ENCODE results near the gene ST3GAL6. TPM values are rescaled to one million over a fixed set of nuclear protein-coding genes. Genes with fewer than 3 reads are reported as not detected.

Gene ST3GAL6
- polyA plus RNA-seq, 3 donors = 21.0 to 49.5 (median 22.8) TPM

DNA sequence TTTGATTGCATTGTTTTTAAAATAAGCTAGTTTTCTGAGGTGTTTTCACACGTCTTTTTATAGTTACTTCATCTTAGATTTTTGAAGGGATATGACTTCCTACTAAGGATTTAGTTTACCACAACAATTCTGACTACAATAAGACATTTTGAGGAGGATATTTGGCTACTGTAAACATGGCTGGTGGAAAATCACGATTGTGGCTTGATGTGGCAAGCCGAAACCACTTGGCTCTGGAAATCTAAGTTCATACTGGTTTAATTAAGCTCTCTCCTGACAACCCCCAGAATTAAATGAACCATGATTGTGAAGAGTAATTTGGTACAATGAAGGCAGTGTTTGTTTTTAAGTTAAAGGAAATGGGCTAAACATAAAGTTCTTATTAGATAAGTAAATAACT is 30.8 kb downstream of the ST3GAL6 start:
- Histone ChIP-seq H3K36me3 (replicated peaks in 1 of 2; ENCODE audit: control insufficient read depth in 1 of 2, insufficient read depth in 2 of 2, low read length in 2 of 2) (peaks cover 65 to 76% of the 10 kb centered on the region in 2 donors), H3K27me3 (ENCODE audit: control insufficient read depth in 2 of 2, insufficient read depth in 2 of 2, low read length in 2 of 2) (no peaks in the 10 kb centered on the region), H3K4me1 (ENCODE audit: control insufficient read depth in 1 of 2, insufficient read depth in 2 of 2, low read length in 2 of 2) (no peaks in the 10 kb centered on the region), H3K79me2 (ENCODE audit: insufficient read depth, low read length) (peaks cover 8% of the 10 kb centered on the region), H4K20me1 (ENCODE audit: insufficient read depth, low read length) (peaks cover 35% of the 10 kb centered on the region), H2AFZ (ENCODE audit: insufficient read depth, low read depth, low read length, poor library complexity, severe bottlenecking) (no peak overlapping the region), H3K4me2 (replicated peaks; ENCODE audit: extremely low read depth, low read length, poor library complexity, severe bottlenecking) (no peak overlapping the region), H3K9me3 (replicated peaks in 1 of 2; ENCODE audit: control insufficient read depth in 1 of 2, insufficient read depth in 1 of 2, low read length in 2 of 2) (no peaks in the 10 kb centered on the region), H3K9ac (ENCODE audit: insufficient read depth, low read length, poor library complexity, severe bottlenecking) (no peak overlapping the region), H3K27ac (ENCODE audit: low read depth in 1 of 2, low read length in 2 of 2) (no peak overlapping the region), H3K4me3 (replicated peaks in 1 of 3; ENCODE audit: low read depth in 2 of 3, low read length in 3 of 3) (no peak overlapping the region)
- no peak for DNase-seq
- WGBS (ENCODE audit: insufficient coverage) = no CpG with 5 or more reads among the region's 3 CpGs
- H3K36me3 Mint-ChIP-seq = peaks cover 55 to 69% of the 10 kb centered on the region in 2 donors
- no peak overlapping the region for H3K27ac Mint-ChIP-seq
- intact Hi-C loops (cut with micrococcal nuclease) = no loop called here
- H3K4me3 Mint-ChIP-seq = no peak overlapping the region
- H3K27me3 Mint-ChIP-seq (ENCODE audit: low read depth in 3 of 3) = no peaks in the 10 kb centered on the region
- TF ChIP-seq, protein P1, sequence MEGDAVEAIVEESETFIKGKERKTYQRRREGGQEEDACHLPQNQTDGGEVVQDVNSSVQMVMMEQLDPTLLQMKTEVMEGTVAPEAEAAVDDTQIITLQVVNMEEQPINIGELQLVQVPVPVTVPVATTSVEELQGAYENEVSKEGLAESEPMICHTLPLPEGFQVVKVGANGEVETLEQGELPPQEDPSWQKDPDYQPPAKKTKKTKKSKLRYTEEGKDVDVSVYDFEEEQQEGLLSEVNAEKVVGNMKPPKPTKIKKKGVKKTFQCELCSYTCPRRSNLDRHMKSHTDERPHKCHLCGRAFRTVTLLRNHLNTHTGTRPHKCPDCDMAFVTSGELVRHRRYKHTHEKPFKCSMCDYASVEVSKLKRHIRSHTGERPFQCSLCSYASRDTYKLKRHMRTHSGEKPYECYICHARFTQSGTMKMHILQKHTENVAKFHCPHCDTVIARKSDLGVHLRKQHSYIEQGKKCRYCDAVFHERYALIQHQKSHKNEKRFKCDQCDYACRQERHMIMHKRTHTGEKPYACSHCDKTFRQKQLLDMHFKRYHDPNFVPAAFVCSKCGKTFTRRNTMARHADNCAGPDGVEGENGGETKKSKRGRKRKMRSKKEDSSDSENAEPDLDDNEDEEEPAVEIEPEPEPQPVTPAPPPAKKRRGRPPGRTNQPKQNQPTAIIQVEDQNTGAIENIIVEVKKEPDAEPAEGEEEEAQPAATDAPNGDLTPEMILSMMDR (IDR thresholded peaks at IDR 0.05) = no peak
- no peaks in the 10 kb centered on the region for H3K4me1 Mint-ChIP-seq
- H3K9me3 Mint-ChIP-seq = no peaks in the 10 kb centered on the region

DNA sequence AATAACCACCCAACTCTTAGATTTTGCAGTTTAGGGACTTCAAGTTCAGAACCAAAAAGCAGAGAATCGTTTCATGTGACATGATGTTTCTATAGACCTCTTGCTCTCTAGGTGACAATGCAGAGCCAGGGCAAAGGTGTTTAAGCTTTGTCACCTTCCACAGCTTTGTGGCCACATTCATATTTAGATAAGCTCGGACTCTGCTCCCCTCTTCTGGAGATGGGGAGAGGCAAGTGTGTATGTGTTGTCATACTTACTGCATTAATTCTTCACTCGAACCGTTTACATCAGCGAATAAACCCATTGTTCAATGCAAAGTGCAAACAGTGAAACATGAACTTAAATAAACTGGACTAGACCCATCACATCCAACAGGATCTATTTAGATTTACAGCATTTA is 33.2 kb downstream of the ST3GAL6 start:
- peaks cover 40 to 50% of the 10 kb centered on the region in 2 donors for H3K36me3 Mint-ChIP-seq
- peaks cover 0 to 2% (median 0%) of the 10 kb centered on the region in 3 donors for H3K27me3 Mint-ChIP-seq (ENCODE audit: low read depth in 3 of 3)
- WGBS (ENCODE audit: insufficient coverage) = 80% methylated on average over 1 of the region's 5 CpGs

More for the DNA sequence above, 33.2 kb downstream of the ST3GAL6 start:
- no peak for DNase-seq
- peak overlapping the region in 1 of 7 donors; percentile 6 for H3K27ac Mint-ChIP-seq
- intact Hi-C loops (cut with micrococcal nuclease) = no loop called here
- H3K4me1 ChIP-seq (ENCODE audit: control insufficient read depth in 1 of 2, insufficient read depth in 2 of 2, low read length in 2 of 2) = no peaks in the 10 kb centered on the region
- no peaks in the 10 kb centered on the region for H3K9me3 Mint-ChIP-seq
- no peaks in the 10 kb centered on the region for H3K79me2 ChIP-seq (ENCODE audit: insufficient read depth, low read length)
- peaks cover 44 to 52% of the 10 kb centered on the region in 2 donors for H3K36me3 ChIP-seq (replicated peaks in 1 of 2; ENCODE audit: control insufficient read depth in 1 of 2, insufficient read depth in 2 of 2, low read length in 2 of 2)
- TF ChIP-seq, protein P1 (IDR thresholded peaks at IDR 0.05) = no peak
- no peak overlapping the region for H3K4me2 ChIP-seq (replicated peaks; ENCODE audit: extremely low read depth, low read length, poor library complexity, severe bottlenecking)
- no peak overlapping the region for H3K9ac ChIP-seq (ENCODE audit: insufficient read depth, low read length, poor library complexity, severe bottlenecking)
- H4K20me1 ChIP-seq (ENCODE audit: insufficient read depth, low read length) = peaks cover 16% of the 10 kb centered on the region
- no peaks in the 10 kb centered on the region for H3K9me3 ChIP-seq (replicated peaks in 1 of 2; ENCODE audit: control insufficient read depth in 1 of 2, insufficient read depth in 1 of 2, low read length in 2 of 2)
- no peak overlapping the region for H3K4me3 Mint-ChIP-seq
- H3K27ac ChIP-seq (ENCODE audit: low read depth in 1 of 2, low read length in 2 of 2) = no peak overlapping the region
- no peaks in the 10 kb centered on the region for H3K27me3 ChIP-seq (ENCODE audit: control insufficient read depth in 2 of 2, insufficient read depth in 2 of 2, low read length in 2 of 2)
- no peaks in the 10 kb centered on the region for H3K4me1 Mint-ChIP-seq
- no peak overlapping the region for H3K4me3 ChIP-seq (replicated peaks in 1 of 3; ENCODE audit: low read depth in 2 of 3, low read length in 3 of 3)
- H2AFZ ChIP-seq (ENCODE audit: insufficient read depth, low read depth, low read length, poor library complexity, severe bottlenecking) = no peak overlapping the region
